ENCODE data around the gene TOM1L1. TPM values are rescaled to one million over a fixed set of nuclear protein-coding genes. Genes with fewer than 3 reads are reported as not detected.

The TOM1L1 gene
- total and polyA plus RNA-seq, 5 donors = 7.3 to 11.8 (median 9.0) TPM

- no peak for DNase-seq
- 78% methylated on average over 3 of the region's 3 CpGs for WGBS
- H3K9me3 ChIP-seq (ENCODE audit: control insufficient read depth, low read length) = no peaks in the 10 kb centered on the region
- no peak for ATAC-seq
- no peak overlapping the region for H3K27ac ChIP-seq (ENCODE audit: low read length)
- no peak overlapping the region for H3K4me3 ChIP-seq (ENCODE audit: low read length)
- intact Hi-C loops (cut with DNase I) = no loop called here
- peaks cover 2% of the 10 kb centered on the region for H3K4me1 ChIP-seq (ENCODE audit: control insufficient read depth, insufficient read depth, low read length)
- no peaks in the 10 kb centered on the region for H3K27me3 ChIP-seq (ENCODE audit: control insufficient read depth, insufficient read depth)
These were observed 71.9 kb downstream of the TOM1L1 start for GRCh38 chr17:54972406-54973138.

DNA sequence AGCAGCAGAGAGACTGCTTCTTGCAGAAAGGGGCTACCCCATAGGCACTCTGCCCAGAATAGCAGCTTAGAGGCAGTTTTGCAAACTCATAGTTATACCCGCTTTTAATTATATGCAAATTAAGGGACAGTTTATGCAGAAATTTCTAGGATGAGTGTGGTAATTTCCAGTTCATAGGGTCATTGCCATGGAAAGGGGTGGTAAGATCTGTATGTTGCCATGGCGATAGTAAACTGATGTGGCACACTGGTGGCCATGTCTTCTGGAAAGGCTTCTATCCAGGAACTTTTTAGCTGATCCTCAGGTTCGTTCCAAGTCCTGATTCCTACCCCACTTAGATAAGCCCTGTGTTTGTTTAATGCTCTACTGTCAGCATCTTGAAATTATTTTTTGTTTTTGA is 74.1 kb downstream of the TOM1L1 start:
- H3K4me3 ChIP-seq (ENCODE audit: low read length) = no peak overlapping the region
- H3K9me3 ChIP-seq (ENCODE audit: control insufficient read depth, low read length) = no peaks in the 10 kb centered on the region
- no peak overlapping the region for H3K27ac ChIP-seq (ENCODE audit: low read length)
- no peaks in the 10 kb centered on the region for H3K27me3 ChIP-seq (ENCODE audit: control insufficient read depth, insufficient read depth)
- DNase-seq (no peak), ATAC-seq (no peak)
- intact Hi-C loops (cut with DNase I) = no loop called here
- peaks cover 2% of the 10 kb centered on the region for H3K4me1 ChIP-seq (ENCODE audit: control insufficient read depth, insufficient read depth, low read length)
- WGBS = 82% methylated on average over 3 of the region's 3 CpGs

GRCh38 chr17:54976316-54976715 is 75.7 kb downstream of the TOM1L1 start:
- Histone ChIP-seq H3K9me3 (ENCODE audit: control insufficient read depth, low read length) (no peaks in the 10 kb centered on the region), H3K27me3 (ENCODE audit: control insufficient read depth, insufficient read depth) (no peaks in the 10 kb centered on the region), H3K4me3 (ENCODE audit: low read length) (no peak overlapping the region), H3K27ac (ENCODE audit: low read length) (no peak overlapping the region), H3K4me1 (ENCODE audit: control insufficient read depth, insufficient read depth, low read length) (peaks cover 2% of the 10 kb centered on the region)
- DNase-seq = no peak
- 96% methylated on average over 3 of the region's 3 CpGs for WGBS
- intact Hi-C loops (cut with DNase I) = no loop called here
- no peak for ATAC-seq

- DNase-seq = no peak
- intact Hi-C loops (cut with DNase I) = no loop called here
- no peaks in the 10 kb centered on the region for H3K9me3 ChIP-seq (ENCODE audit: control insufficient read depth, low read length)
- ATAC-seq = no peak
- WGBS = 92% methylated on average over 2 of the region's 2 CpGs
- no peak overlapping the region for H3K27ac ChIP-seq (ENCODE audit: low read length)
- H3K27me3 ChIP-seq (ENCODE audit: control insufficient read depth, insufficient read depth) = no peaks in the 10 kb centered on the region
- H3K4me1 ChIP-seq (ENCODE audit: control insufficient read depth, insufficient read depth, low read length) = peaks cover 2% of the 10 kb centered on the region
- H3K4me3 ChIP-seq (ENCODE audit: low read length) = no peak overlapping the region
These were observed 77.1 kb downstream of the TOM1L1 start for GRCh38 chr17:54977744-54978143.

GRCh38 chr17:54979657-54980056 is 79.0 kb downstream of the TOM1L1 start:
- peaks cover 4% of the 10 kb centered on the region for H3K4me1 ChIP-seq (ENCODE audit: control insufficient read depth, insufficient read depth, low read length)
- H3K27ac ChIP-seq (ENCODE audit: low read length) = no peak overlapping the region
- H3K4me3 ChIP-seq (ENCODE audit: low read length) = no peak overlapping the region
- DNase-seq (no peak), ATAC-seq (no peak)
- H3K9me3 ChIP-seq (ENCODE audit: control insufficient read depth, low read length) = no peaks in the 10 kb centered on the region
- intact Hi-C loops (cut with DNase I) = no loop called here
- H3K27me3 ChIP-seq (ENCODE audit: control insufficient read depth, insufficient read depth) = no peaks in the 10 kb centered on the region

DNA sequence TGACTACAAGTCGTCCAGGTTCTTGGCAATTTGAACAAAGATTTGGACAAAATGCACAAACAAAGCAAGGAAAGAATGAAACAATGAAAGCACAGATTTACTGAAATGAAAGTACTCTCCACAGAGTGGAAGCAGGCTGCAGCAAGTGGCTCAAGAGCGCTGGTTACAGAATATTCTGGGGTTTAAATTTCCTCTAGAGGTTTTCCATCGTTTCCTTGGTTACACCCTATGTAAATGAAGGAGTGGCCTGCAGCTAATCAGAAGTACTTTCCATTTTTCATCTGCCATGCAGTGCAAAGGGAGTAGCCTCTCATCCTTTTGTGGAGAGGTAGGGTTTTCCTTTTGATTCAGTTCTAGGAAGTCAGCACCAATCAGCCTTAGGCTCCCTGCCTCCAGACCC is 79.7 kb downstream of the TOM1L1 start:
- Histone ChIP-seq H3K27me3 (ENCODE audit: control insufficient read depth, insufficient read depth) (no peaks in the 10 kb centered on the region), H3K4me3 (ENCODE audit: low read length) (no peak overlapping the region), H3K4me1 (ENCODE audit: control insufficient read depth, insufficient read depth, low read length) (peaks cover 2% of the 10 kb centered on the region), H3K27ac (ENCODE audit: low read length) (no peak overlapping the region), H3K9me3 (ENCODE audit: control insufficient read depth, low read length) (no peaks in the 10 kb centered on the region)
- ATAC-seq = no peak
- intact Hi-C loops (cut with DNase I) = no loop called here
- DNase-seq = no peak
- WGBS = 94% methylated on average over 3 of the region's 3 CpGs

DNA sequence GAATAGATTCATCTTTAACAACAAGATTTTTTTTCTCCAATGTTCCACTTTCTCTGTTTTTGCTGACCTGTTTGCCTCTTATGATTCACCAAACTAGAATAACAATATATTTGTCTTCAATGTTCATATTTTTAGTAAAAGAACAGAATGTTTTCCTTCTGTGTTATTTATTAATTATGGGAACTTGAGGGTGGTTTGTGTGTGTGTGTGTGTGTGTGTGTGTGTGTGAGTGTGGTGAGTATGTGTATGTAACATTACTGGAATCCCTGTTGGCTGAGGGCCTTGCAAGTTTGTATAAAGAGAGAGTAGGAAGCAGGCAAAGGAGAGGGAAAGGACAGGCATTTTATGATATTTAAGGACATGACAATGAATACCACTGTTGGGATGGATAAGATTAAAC is 81.7 kb downstream of the TOM1L1 start:
- Histone ChIP-seq H3K9me3 (ENCODE audit: control insufficient read depth, low read length) (no peaks in the 10 kb centered on the region), H3K4me3 (ENCODE audit: low read length) (no peak overlapping the region), H3K27ac (ENCODE audit: low read length) (no peak overlapping the region), H3K4me1 (ENCODE audit: control insufficient read depth, insufficient read depth, low read length) (peaks cover 2% of the 10 kb centered on the region), H3K27me3 (ENCODE audit: control insufficient read depth, insufficient read depth) (no peaks in the 10 kb centered on the region)
- no peak for DNase-seq
- intact Hi-C loops (cut with DNase I) = no loop called here
- no peak for ATAC-seq

DNA sequence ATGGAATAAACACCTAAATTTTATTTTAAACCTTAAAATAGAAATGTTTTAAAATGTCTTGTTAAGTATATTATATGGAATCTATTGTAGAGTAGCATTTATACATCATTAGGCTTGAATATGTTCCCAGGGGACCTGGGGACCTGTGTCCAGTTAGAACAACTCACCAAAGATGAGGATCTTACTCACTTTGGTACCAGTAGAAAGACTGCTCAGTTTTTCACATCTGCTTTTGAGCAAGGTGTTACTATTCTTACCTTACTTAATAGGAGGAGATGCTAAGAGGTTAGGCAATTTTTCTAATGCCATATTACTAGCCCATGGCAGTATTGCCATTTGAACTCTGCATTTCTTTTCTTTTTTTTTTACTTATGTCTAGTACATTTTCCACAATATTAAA is 82.6 kb downstream of the TOM1L1 start:
- Histone ChIP-seq H3K9me3 (ENCODE audit: control insufficient read depth, low read length) (no peaks in the 10 kb centered on the region), H3K4me1 (ENCODE audit: control insufficient read depth, insufficient read depth, low read length) (peaks cover 2% of the 10 kb centered on the region), H3K27ac (ENCODE audit: low read length) (no peak overlapping the region), H3K27me3 (ENCODE audit: control insufficient read depth, insufficient read depth) (no peaks in the 10 kb centered on the region), H3K4me3 (ENCODE audit: low read length) (no peak overlapping the region)
- DNase-seq = no peak
- ATAC-seq = no peak
- intact Hi-C loops (cut with DNase I) = no loop called here

DNA sequence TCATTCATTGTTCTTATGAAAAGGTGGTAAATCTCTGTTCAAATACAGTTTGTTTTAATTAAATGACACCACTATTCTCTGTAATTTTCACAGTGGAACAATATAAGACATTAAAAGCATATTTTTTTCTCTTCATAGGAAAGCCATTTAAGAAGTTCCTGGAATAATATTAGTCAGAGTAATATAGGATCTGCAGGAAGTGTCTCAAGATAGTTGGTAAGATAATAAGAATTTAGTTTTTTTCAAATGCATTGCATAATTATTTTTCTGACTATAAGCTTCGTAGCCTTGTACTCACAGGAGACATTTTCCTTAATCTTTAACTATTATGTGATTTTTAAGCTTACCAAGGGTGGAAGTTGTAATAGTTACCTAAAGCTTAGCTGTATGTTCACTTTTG is 84.8 kb downstream of the TOM1L1 start:
- WGBS = 83% methylated on average over 1 of the region's 1 CpG
- Histone ChIP-seq H3K4me1 (ENCODE audit: control insufficient read depth, insufficient read depth, low read length) (peaks cover 2% of the 10 kb centered on the region), H3K9me3 (ENCODE audit: control insufficient read depth, low read length) (no peaks in the 10 kb centered on the region), H3K4me3 (ENCODE audit: low read length) (no peak overlapping the region), H3K27ac (ENCODE audit: low read length) (no peak overlapping the region), H3K27me3 (ENCODE audit: control insufficient read depth, insufficient read depth) (no peaks in the 10 kb centered on the region)
- intact Hi-C loops (cut with DNase I) = no loop called here
- no peak for DNase-seq
- ATAC-seq = no peak

GRCh38 chr17:54990118-54990517 is 89.5 kb downstream of the TOM1L1 start:
- no peak for DNase-seq
- no peak overlapping the region for H3K27ac ChIP-seq (ENCODE audit: low read length)
- H3K9me3 ChIP-seq (ENCODE audit: control insufficient read depth, low read length) = no peaks in the 10 kb centered on the region
- no peak overlapping the region for H3K4me3 ChIP-seq (ENCODE audit: low read length)
- no peaks in the 10 kb centered on the region for H3K27me3 ChIP-seq (ENCODE audit: control insufficient read depth, insufficient read depth)
- intact Hi-C loops (cut with DNase I) = loop anchor here in 3 of 4 donors (5.0 to 10.0 kb wide), 3 partner anchors 357 to 525 kb away; partner anchors contain the start of gene SMIM36 (in 2 of the 3)
- WGBS = 95% methylated on average over 4 of the region's 4 CpGs
- no peak for ATAC-seq
- no peaks in the 10 kb centered on the region for H3K4me1 ChIP-seq (ENCODE audit: control insufficient read depth, insufficient read depth, low read length)

DNA sequence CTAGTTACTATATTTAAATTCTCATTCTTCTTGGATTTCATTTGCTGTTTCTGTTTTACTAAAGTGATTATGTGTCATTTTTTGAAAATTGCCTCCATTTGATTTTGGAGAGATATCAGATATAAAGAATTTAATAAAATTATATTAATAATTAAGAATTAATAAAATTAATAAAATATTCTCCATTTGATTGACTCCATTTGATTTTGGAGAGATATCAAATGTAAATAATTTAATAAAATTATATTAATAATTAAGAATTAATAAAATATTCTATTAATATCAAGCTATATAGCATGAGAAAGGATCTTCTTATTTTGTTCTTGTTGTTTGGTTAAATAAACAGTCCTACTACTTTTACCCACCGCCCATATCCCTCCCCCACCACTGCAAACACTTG is 90.9 kb downstream of the TOM1L1 start:
- no peak for DNase-seq
- WGBS = 97% methylated on average over 1 of the region's 1 CpG
- no peak for ATAC-seq

More for the DNA sequence above, 90.9 kb downstream of the TOM1L1 start:
- intact Hi-C loops (cut with DNase I) = loop anchor here in 3 of 4 donors (5.0 to 10.0 kb wide), 3 partner anchors 356 to 523 kb away; partner anchors contain the start of gene SMIM36 (in 2 of the 3)
- no peak overlapping the region for H3K4me3 ChIP-seq (ENCODE audit: low read length)
- no peaks in the 10 kb centered on the region for H3K4me1 ChIP-seq (ENCODE audit: control insufficient read depth, insufficient read depth, low read length)
- H3K27me3 ChIP-seq (ENCODE audit: control insufficient read depth, insufficient read depth) = no peaks in the 10 kb centered on the region
- no peak overlapping the region for H3K27ac ChIP-seq (ENCODE audit: low read length)
- H3K9me3 ChIP-seq (ENCODE audit: control insufficient read depth, low read length) = no peaks in the 10 kb centered on the region

All from right cardiac atrium (tissue), 5 donors.